ENCODE measurements around the gene RARG.

RARG gene

DNA sequence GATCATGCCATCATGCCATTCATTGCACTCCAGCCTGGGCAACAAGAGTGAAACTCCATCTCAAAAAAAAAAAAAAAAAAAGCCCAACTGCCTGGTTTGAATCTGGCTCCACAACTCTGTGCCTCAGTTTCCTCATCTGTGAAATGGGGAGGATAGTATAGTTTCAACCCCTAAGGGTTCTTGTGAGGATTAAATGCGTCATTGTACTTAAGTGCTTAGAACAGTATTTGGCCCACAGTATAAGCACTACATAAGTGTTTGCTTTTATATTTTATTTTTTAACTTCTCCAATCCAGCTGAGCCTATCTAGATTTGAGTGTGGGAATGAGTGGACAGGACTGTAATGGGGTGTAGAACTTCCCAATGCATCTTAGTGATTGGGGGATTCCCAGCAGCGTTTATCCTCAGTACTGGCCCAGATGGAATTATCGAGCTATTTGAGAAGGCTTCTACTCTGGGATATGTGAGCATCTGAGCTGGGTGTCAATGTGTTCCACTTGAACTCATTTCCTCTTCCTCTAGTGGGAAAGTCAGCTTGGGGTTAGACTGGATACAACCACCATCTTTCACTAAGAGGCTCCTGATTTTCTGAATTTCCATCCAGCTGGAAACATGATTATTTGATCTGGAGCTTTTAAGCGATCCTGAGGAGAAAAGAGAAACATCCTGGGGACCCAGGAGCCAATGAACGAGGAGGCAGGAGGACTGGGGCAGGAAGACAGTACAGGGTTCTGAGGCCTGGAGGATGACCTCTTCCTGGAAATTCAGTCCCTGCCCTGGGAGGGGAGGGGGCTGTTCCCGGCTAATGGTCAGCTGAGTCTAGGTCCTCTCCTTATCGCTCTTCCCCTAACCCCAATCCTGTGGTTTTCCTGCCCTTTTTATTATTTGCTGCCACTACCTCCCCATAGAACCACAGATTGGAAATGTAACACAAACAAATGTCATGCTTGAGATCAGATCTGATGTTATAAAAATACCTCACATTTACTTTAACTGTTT is 26.8 kb upstream of the RARG start:
- DNase-seq (ENCODE audit: low spot score): no peak
- in situ Hi-C loops (cut with MboI; ENCODE audit: low sequenced_read_pairs, unreplicated experiment): no loop called here
- TF ChIP-seq, protein P1, sequence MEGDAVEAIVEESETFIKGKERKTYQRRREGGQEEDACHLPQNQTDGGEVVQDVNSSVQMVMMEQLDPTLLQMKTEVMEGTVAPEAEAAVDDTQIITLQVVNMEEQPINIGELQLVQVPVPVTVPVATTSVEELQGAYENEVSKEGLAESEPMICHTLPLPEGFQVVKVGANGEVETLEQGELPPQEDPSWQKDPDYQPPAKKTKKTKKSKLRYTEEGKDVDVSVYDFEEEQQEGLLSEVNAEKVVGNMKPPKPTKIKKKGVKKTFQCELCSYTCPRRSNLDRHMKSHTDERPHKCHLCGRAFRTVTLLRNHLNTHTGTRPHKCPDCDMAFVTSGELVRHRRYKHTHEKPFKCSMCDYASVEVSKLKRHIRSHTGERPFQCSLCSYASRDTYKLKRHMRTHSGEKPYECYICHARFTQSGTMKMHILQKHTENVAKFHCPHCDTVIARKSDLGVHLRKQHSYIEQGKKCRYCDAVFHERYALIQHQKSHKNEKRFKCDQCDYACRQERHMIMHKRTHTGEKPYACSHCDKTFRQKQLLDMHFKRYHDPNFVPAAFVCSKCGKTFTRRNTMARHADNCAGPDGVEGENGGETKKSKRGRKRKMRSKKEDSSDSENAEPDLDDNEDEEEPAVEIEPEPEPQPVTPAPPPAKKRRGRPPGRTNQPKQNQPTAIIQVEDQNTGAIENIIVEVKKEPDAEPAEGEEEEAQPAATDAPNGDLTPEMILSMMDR (IDR thresholded peaks at IDR 0.05; ENCODE audit: borderline replicate concordance, control extremely low read depth, extremely low read depth, insufficient read depth, missing control alignments): no peak

DNA sequence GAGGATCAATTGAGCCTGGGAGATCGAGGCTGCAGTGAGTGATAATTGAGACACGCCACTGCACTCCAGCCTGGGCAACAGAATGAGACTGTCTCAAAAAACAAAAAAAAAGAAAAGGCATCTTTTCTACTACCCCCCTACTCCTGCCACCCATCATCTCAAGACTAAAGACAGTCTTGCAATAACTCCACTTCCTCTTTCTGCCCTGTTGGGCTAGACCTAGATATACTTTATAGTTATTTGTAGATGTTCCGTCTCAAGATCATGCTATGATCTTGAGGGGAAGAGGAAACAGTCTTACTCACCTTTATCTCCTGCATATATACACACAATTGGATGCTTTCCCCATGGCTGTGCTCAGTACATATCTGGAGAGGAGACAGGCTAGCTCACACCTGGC is 24.0 kb upstream of the RARG start:
- peak; percentile 58 for DNase-seq (ENCODE audit: low spot score)
- TF ChIP-seq, protein P1 (IDR thresholded peaks at IDR 0.05; ENCODE audit: borderline replicate concordance, control extremely low read depth, extremely low read depth, insufficient read depth, missing control alignments): no peak
- in situ Hi-C loops (cut with MboI; ENCODE audit: low sequenced_read_pairs, unreplicated experiment): no loop called here

DNA sequence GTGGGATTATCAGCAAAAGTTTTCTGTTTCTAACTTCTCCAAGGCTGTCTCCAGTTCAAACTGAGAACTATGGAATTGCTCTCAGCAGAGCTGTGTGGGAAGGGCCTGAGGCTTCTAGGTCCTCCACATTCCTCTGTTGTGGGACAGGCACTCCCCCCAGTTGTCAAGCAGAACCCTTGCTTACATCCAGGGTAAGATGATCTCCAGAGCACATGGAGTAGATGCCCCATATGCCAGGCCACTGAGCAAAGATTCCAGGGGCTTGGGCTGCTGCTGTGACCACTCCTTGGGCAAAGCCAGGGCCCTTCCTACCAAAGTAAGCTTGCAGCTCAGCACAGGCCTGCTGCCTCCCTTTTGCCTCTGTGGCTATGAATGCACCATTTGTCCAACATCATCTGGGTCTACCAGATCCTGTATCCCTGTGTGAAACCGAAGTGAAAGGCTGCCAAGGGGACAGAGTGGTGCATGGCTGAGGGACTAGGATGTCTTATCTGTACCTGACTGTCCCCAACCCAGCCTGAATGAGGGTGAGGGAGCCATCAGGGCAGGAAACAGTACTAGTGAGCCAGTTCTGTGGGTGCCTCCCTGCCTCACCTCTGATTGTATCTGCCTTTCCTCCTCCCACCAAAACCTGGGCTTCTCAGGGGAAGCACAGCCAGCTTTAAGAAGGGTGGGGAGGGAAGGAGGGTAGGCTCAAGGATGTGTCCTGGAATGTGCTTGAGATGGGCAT is 23.0 kb upstream of the RARG start:
- TF ChIP-seq, protein P1 (IDR thresholded peaks at IDR 0.05; ENCODE audit: borderline replicate concordance, control extremely low read depth, extremely low read depth, insufficient read depth, missing control alignments): no peak
- in situ Hi-C loops (cut with MboI; ENCODE audit: low sequenced_read_pairs, unreplicated experiment): no loop called here
- DNase-seq (ENCODE audit: low spot score): no peak

DNA sequence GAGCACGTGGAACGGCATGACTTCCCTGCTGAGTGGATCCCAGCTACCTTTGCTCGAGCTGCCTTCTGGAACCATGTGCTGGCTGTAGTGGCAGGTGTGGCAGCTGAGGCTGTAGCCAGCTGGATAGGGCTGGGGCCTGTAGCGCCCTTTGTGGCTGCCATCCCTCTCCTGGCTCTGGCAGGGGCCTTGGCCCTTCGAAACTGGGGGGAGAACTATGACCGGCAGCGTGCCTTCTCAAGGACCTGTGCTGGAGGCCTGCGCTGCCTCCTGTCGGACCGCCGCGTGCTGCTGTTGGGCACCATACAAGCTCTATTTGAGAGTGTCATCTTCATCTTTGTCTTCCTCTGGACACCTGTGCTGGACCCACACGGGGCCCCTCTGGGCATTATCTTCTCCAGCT is 21.3 kb upstream of the RARG start:
- DNase-seq (ENCODE audit: low spot score): no peak
- in situ Hi-C loops (cut with MboI; ENCODE audit: low sequenced_read_pairs, unreplicated experiment): no loop called here
- TF ChIP-seq, protein P1 (IDR thresholded peaks at IDR 0.05; ENCODE audit: borderline replicate concordance, control extremely low read depth, extremely low read depth, insufficient read depth, missing control alignments): no peak

DNA sequence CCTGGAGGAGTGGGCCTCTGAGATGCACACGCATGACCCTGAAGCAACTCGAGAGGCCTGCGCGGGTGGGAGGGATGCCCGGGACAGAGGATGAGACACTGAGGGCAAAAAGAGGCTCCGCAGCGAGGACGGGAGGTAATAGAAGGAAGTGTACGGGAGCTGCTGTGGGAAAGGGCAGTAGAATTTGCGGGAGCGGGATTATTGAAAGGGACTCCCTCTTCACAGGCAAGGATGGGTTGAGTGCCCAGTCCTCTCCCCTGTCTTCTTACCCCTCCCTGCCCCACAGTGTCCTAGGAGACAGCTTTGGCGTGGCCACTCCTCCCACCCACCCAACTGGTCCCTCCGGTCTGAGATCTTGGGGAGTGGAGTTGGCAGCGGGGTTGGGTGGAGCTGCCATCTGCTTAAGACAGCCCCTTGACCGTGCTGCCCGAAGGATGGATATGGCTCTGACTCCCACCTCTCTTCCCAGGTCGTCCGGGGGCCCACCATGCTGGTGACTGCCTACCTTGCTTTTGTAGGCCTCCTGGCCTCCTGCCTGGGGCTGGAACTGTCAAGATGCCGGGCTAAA is 20.4 kb upstream of the RARG start:
- in situ Hi-C loops (cut with MboI; ENCODE audit: low sequenced_read_pairs, unreplicated experiment): no loop called here
- TF ChIP-seq, protein P1 (IDR thresholded peaks at IDR 0.05; ENCODE audit: borderline replicate concordance, control extremely low read depth, extremely low read depth, insufficient read depth, missing control alignments): no peak
- DNase-seq (ENCODE audit: low spot score): no peak
